HepG2 (cell line): ENCODE data around the gene ANKS3.

ENCODE experiments used
- CBX2 ChIP-seq, 2 experiments: fragments of 200-600 bp in 1 of 2; sonication (generic); formaldehyde crosslinking in 1 of 2; IDR thresholded peaks; 2 replicates each; pipeline versions ENCODE4 v1.7.0 to v1.8.1; 2018 to 2022; ENCODE audit warnings: low read depth in 2 of 2, low read length in 1 of 2, mild to moderate bottlenecking in 1 of 2, missing genetic modification reagents in 1 of 2
- CHCHD3 ChIP-seq: sonication (generic); formaldehyde crosslinking; IDR thresholded peaks from 2 replicates; pipeline ENCODE4 v1.8.0; 2022; ENCODE audit warnings: mild to moderate bottlenecking, missing genetic modification reagents, moderate library complexity
- EP300 ChIP-seq, 3 experiments: sonication (generic) in 1 of 3; formaldehyde crosslinking in 1 of 3; IDR thresholded peaks; 2 replicates each; pipeline versions ENCODE4 v1.5.1 to v1.6.1; 2011 to 2020; ENCODE audit warnings: low read depth in 2 of 3, low read length in 2 of 3, borderline replicate concordance in 1 of 3, improper control_type of control experiment in 1 of 3, mild to moderate bottlenecking in 1 of 3, missing genetic modification reagents in 1 of 3, moderate library complexity in 1 of 3
- FIP1L1 ChIP-seq: fragments of 200-400 bp; formaldehyde crosslinking; IDR thresholded peaks from 2 replicates; pipeline ENCODE4 v1.6.1; 2018; ENCODE audit warnings: low read depth, mild to moderate bottlenecking, low read length, moderate library complexity, borderline replicate concordance; ENCODE audit not compliant: insufficient read depth
- FOXP4 ChIP-seq: sonication (generic); formaldehyde crosslinking; IDR thresholded peaks from 2 replicates; pipeline ENCODE4 v1.4.0; 2020; ENCODE audit warnings: missing genetic modification reagents
- POLR2A ChIP-seq, 2 experiments: IDR thresholded peaks; 2 replicates each; pipeline ENCODE4 v1.6.1; 2011; ENCODE audit warnings: low read depth in 2 of 2, low read length in 2 of 2, mild to moderate bottlenecking in 1 of 2, moderate library complexity in 1 of 2; ENCODE audit not compliant: insufficient read depth in 1 of 2
- SMC3 ChIP-seq: IDR thresholded peaks from 2 replicates; pipeline ENCODE4 v1.6.1; 2011; ENCODE audit warnings: low read length, improper control_type of control experiment
- SOX13 ChIP-seq, 3 experiments: fragments of 450-650 bp in 1 of 3; sonication (generic) in 1 of 3; formaldehyde crosslinking in 1 of 3; IDR thresholded peaks in 2 of 3; conservative IDR thresholded peaks in 1 of 3; 2 replicates each; pipeline versions ENCODE4 v1.5.0 to v1.6.1; 2016 to 2020; ENCODE audit warnings: antibody characterized with exemption in 1 of 3, mild to moderate bottlenecking in 1 of 3, missing compliant biosample characterization in 1 of 3, missing genetic modification reagents in 1 of 3, moderate library complexity in 1 of 3
- TCF12 ChIP-seq, 2 experiments: fragments of 450-650 bp in 1 of 2; sonication (generic) in 1 of 2; formaldehyde crosslinking in 1 of 2; IDR thresholded peaks; 2 replicates each; pipeline versions ENCODE4 v1.6.1 to v1.8.0; 2017 to 2022; ENCODE audit warnings: antibody characterized with exemption in 1 of 2, mild to moderate bottlenecking in 1 of 2, missing genetic modification reagents in 1 of 2, moderate library complexity in 1 of 2
- ZNF274 ChIP-seq: sonication (generic); formaldehyde crosslinking; IDR thresholded peaks from 2 replicates; pipeline ENCODE4 v1.5.1; 2020; ENCODE audit warnings: mild to moderate bottlenecking, missing genetic modification reagents
- ZNF644 ChIP-seq: IDR thresholded peaks from 2 replicates; pipeline ENCODE4 v1.6.1; 2016; ENCODE audit warnings: low read depth
- TF ChIP-seq, protein P1 (sequence below): sonication (generic); formaldehyde crosslinking; IDR thresholded peaks from 2 replicates; pipeline ENCODE4 v1.5.0; 2020; ENCODE audit warnings: mild to moderate bottlenecking, missing genetic modification reagents, moderate library complexity
- TF ChIP-seq, protein P2 (sequence below): sonication (generic); formaldehyde crosslinking; IDR thresholded peaks from 2 replicates; pipeline ENCODE4 v1.4.0; 2020; ENCODE audit warnings: missing genetic modification reagents

- TF ChIP-seq SOX13 (IDR thresholded peaks at IDR 0.05), result no peak
- TF ChIP-seq SOX13 (CRISPR knock-in tag; conservative IDR thresholded peaks at IDR 0.05 in 1 of 2, IDR thresholded peaks at IDR 0.05 in 1 of 2), result no peak
- TF ChIP-seq, protein P1, sequence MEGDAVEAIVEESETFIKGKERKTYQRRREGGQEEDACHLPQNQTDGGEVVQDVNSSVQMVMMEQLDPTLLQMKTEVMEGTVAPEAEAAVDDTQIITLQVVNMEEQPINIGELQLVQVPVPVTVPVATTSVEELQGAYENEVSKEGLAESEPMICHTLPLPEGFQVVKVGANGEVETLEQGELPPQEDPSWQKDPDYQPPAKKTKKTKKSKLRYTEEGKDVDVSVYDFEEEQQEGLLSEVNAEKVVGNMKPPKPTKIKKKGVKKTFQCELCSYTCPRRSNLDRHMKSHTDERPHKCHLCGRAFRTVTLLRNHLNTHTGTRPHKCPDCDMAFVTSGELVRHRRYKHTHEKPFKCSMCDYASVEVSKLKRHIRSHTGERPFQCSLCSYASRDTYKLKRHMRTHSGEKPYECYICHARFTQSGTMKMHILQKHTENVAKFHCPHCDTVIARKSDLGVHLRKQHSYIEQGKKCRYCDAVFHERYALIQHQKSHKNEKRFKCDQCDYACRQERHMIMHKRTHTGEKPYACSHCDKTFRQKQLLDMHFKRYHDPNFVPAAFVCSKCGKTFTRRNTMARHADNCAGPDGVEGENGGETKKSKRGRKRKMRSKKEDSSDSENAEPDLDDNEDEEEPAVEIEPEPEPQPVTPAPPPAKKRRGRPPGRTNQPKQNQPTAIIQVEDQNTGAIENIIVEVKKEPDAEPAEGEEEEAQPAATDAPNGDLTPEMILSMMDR (CRISPR knock-in tag), result no peak
- no peak for TF ChIP-seq ZNF274 (CRISPR knock-in tag)
- no peak for TF ChIP-seq TCF12 (IDR thresholded peaks at IDR 0.05)
- TF ChIP-seq TCF12 (CRISPR knock-in tag; IDR thresholded peaks at IDR 0.05), result no peak
- TF ChIP-seq FOXP4, result no peak
- TF ChIP-seq FIP1L1, result no peak
- no peak for TF ChIP-seq EP300 (IDR thresholded peaks at IDR 0.05; ENCODE audit: low read depth in 2 of 2, low read length in 2 of 2)
- no peak for TF ChIP-seq EP300 (CRISPR knock-in tag; IDR thresholded peaks at IDR 0.05; ENCODE audit: borderline replicate concordance)
- no peak for TF ChIP-seq CHCHD3
- no peak for TF ChIP-seq POLR2A (IDR thresholded peaks at IDR 0.05; ENCODE audit: insufficient read depth in 1 of 2, low read depth in 2 of 2, low read length in 2 of 2)
- no peak for TF ChIP-seq CBX2 (IDR thresholded peaks at IDR 0.05; ENCODE audit: low read depth, low read length)
- no peak for TF ChIP-seq CBX2 (CRISPR knock-in tag; IDR thresholded peaks at IDR 0.05; ENCODE audit: low read depth)
- TF ChIP-seq ZNF644 (CRISPR knock-in tag), result no peak
- no peak for TF ChIP-seq SMC3
- TF ChIP-seq, protein P2, sequence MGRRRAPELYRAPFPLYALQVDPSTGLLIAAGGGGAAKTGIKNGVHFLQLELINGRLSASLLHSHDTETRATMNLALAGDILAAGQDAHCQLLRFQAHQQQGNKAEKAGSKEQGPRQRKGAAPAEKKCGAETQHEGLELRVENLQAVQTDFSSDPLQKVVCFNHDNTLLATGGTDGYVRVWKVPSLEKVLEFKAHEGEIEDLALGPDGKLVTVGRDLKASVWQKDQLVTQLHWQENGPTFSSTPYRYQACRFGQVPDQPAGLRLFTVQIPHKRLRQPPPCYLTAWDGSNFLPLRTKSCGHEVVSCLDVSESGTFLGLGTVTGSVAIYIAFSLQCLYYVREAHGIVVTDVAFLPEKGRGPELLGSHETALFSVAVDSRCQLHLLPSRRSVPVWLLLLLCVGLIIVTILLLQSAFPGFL (CRISPR knock-in tag), result no peak
These were observed 56.7 kb downstream of the ANKS3 start for GRCh38 chr16:4677390-4677789.
